Neural cell (in vitro differentiated cells): ENCODE data around the gene CDH4. TPM values are rescaled to one million over a fixed set of nuclear protein-coding genes. Genes with fewer than 3 reads are reported as not detected.

Source experiments
- H2AFZ ChIP-seq: fragments of 200-600, 300-800 bp; sonication (generic), shearing (Covaris generic); 2 replicates; pipeline ENCODE4 v1.6.0; 2014; ENCODE audit warnings: low read depth, mild to moderate bottlenecking, antibody characterized with exemption, low read length, moderate library complexity
- H3F3A ChIP-seq: fragments of 200-600 bp; shearing (Covaris generic); 2 replicates; pipeline ENCODE4 v1.6.1; 2016; ENCODE audit warnings: mild to moderate bottlenecking, moderate library complexity, mixed read lengths, antibody characterized with exemption, low read length; ENCODE audit not compliant: insufficient read depth, poor library complexity, severe bottlenecking
- H3K27ac ChIP-seq: fragments of 200-600, 300-800 bp; sonication (generic), shearing (Covaris generic); 2 replicates; pipeline ENCODE4 v1.5.1; 2014; ENCODE audit warnings: mild to moderate bottlenecking, low read length, moderate library complexity
- H3K27me3 ChIP-seq: fragments of 300-800, 200-600 bp; sonication (generic), shearing (Covaris generic); 2 replicates; pipeline ENCODE4 v1.6.0; 2014; ENCODE audit warnings: mild to moderate bottlenecking, low read depth, low read length, moderate library complexity; ENCODE audit not compliant: insufficient read depth
- H3K36me3 ChIP-seq: fragments of 300-800, 200-600 bp; sonication (generic), shearing (Covaris generic); 2 replicates; pipeline ENCODE4 v1.5.1; 2014; ENCODE audit warnings: mild to moderate bottlenecking, antibody characterized with exemption, low read length, moderate library complexity; ENCODE audit not compliant: insufficient read depth
- H3K4me2 ChIP-seq: fragments of 300-800, 200-600 bp; sonication (generic), shearing (Covaris generic); 2 replicates; pipeline ENCODE4 v1.6.0; 2014; ENCODE audit warnings: mild to moderate bottlenecking, low read length
- H3K4me3 ChIP-seq: fragments of 300-800, 200-600 bp; sonication (generic), shearing (Covaris generic); 2 replicates; pipeline ENCODE4 v1.5.1; 2014; ENCODE audit warnings: mild to moderate bottlenecking, low read length, moderate library complexity
- H3K79me2 ChIP-seq: fragments of 200-600 bp; shearing (Covaris generic); replicated peaks from 2 replicates; pipeline ENCODE4 v1.6.0; 2014; ENCODE audit warnings: mild to moderate bottlenecking, low read length, moderate library complexity; ENCODE audit not compliant: insufficient read depth
- H3K9ac ChIP-seq: fragments of 300-800, 200-600 bp; sonication (generic), shearing (Covaris generic); 2 replicates; pipeline ENCODE4 v1.6.1; 2016; ENCODE audit warnings: mild to moderate bottlenecking, low read length, mixed read lengths
- H3K9me2 ChIP-seq: fragments of 200-600 bp; shearing (Covaris generic); 2 replicates; pipeline ENCODE4 v1.6.1; 2016; ENCODE audit warnings: mild to moderate bottlenecking, low read length, mixed read lengths; ENCODE audit not compliant: insufficient read depth
- H3K9me3 ChIP-seq: fragments of 200-600, 300-800 bp; sonication (generic), shearing (Covaris generic); 2 replicates; pipeline ENCODE4 v1.6.1; 2016; ENCODE audit warnings: mild to moderate bottlenecking, mixed run types, low read length, moderate library complexity, mixed read lengths
- H4K20me1 ChIP-seq: fragments of 200-600 bp; shearing (Covaris generic); 2 replicates; pipeline ENCODE4 v1.6.1; 2016; ENCODE audit warnings: mild to moderate bottlenecking, mixed run types; ENCODE audit not compliant: insufficient read depth
- EP300 ChIP-seq: fragments of 450-650 bp; conservative IDR thresholded peaks from 2 replicates; pipeline ENCODE4 v1.6.1; 2014; ENCODE audit warnings: antibody characterized with exemption, mild to moderate bottlenecking, moderate library complexity; ENCODE audit not compliant: poor library complexity, severe bottlenecking
- EZH2 ChIP-seq: fragments of 200-600, 300-800 bp; shearing (Covaris generic), sonication (generic); IDR thresholded peaks from 2 replicates; pipeline ENCODE4 v1.6.1; 2014; ENCODE audit warnings: antibody characterized with exemption, low read length, borderline replicate concordance, mild to moderate bottlenecking; ENCODE audit not compliant: insufficient read depth, poor library complexity, severe bottlenecking
- MXI1 ChIP-seq: fragments of 450-650 bp; conservative IDR thresholded peaks from 2 replicates; pipeline ENCODE4 v1.6.1; 2014; ENCODE audit warnings: antibody characterized with exemption, mild to moderate bottlenecking; ENCODE audit not compliant: poor library complexity, severe bottlenecking
- POLR2AphosphoS5 ChIP-seq: IDR thresholded peaks from 2 replicates; pipeline ENCODE4 v1.6.1; 2012
- RAD21 ChIP-seq: fragments of 450-650 bp; conservative IDR thresholded peaks from 2 replicates; pipeline ENCODE4 v1.6.1; 2014; ENCODE audit warnings: antibody characterized with exemption, mild to moderate bottlenecking, moderate library complexity
- SMC3 ChIP-seq: fragments of 450-650 bp; conservative IDR thresholded peaks from 2 replicates; pipeline ENCODE4 v1.6.1; 2014; ENCODE audit warnings: antibody characterized with exemption, mild to moderate bottlenecking, moderate library complexity; ENCODE audit not compliant: poor library complexity
- TAF1 ChIP-seq: IDR thresholded peaks from 2 replicates; pipeline ENCODE4 v1.6.1; 2012; ENCODE audit warnings: low read depth
- polyA plus RNA-seq: library from polyadenylated mRNA; depleted of rRNA; stranded (reverse); fragments of >200 nt; gene quantifications from 2 replicates; pipeline ENCODE4 v1.2.3, GENCODE V29; 2014
- TF ChIP-seq, protein P1 (sequence below): fragments of 450-650 bp; IDR thresholded peaks from 2 replicates; pipeline ENCODE4 v1.5.1; 2014; ENCODE audit warnings: antibody characterized with exemption, mild to moderate bottlenecking, moderate library complexity; ENCODE audit not compliant: poor library complexity, severe bottlenecking
- TF ChIP-seq, protein P2 (sequence below): IDR thresholded peaks from 2 replicates; pipeline ENCODE4 v1.6.1; 2012; ENCODE audit warnings: borderline replicate concordance

The CDH4 gene
- polyA plus RNA-seq, 1 donor from 2014 or later, result 24.6 TPM

DNA sequence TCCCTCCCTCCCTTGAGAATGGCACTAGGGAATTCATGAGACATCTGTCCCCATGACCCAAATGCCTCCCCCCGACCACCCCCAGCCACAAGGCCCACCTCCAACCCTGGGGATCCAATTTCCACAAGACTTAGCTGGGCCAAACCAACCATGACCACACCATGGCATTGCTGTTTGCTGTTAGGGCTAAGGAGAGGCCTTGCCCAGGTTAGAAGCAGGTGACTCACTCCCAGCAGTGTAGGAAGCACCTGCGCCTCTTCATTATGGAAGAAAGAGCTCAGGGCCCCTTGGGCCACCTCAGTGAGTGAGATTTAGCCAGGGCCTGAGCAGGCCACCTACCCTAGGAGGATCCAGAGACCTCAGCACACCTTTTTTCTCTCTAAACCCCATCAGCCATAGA lies 475.7 kb downstream of the CDH4 start:
- H3K9ac ChIP-seq, result no peak overlapping the region
- H2AFZ ChIP-seq, result no peak overlapping the region
- no peak overlapping the region for H3K4me3 ChIP-seq
- H3K9me3 ChIP-seq, result no peaks in the 10 kb centered on the region
- H3K79me2 ChIP-seq, result no peaks in the 10 kb centered on the region
- no peak overlapping the region for H3K27ac ChIP-seq
- TF ChIP-seq, protein P1, sequence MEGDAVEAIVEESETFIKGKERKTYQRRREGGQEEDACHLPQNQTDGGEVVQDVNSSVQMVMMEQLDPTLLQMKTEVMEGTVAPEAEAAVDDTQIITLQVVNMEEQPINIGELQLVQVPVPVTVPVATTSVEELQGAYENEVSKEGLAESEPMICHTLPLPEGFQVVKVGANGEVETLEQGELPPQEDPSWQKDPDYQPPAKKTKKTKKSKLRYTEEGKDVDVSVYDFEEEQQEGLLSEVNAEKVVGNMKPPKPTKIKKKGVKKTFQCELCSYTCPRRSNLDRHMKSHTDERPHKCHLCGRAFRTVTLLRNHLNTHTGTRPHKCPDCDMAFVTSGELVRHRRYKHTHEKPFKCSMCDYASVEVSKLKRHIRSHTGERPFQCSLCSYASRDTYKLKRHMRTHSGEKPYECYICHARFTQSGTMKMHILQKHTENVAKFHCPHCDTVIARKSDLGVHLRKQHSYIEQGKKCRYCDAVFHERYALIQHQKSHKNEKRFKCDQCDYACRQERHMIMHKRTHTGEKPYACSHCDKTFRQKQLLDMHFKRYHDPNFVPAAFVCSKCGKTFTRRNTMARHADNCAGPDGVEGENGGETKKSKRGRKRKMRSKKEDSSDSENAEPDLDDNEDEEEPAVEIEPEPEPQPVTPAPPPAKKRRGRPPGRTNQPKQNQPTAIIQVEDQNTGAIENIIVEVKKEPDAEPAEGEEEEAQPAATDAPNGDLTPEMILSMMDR, result no peak
- TF ChIP-seq MXI1, result no peak
- TF ChIP-seq POLR2AphosphoS5, result no peak
- H3K36me3 ChIP-seq, result peaks cover 5% of the 10 kb centered on the region
- H4K20me1 ChIP-seq, result no peaks in the 10 kb centered on the region
- H3K4me2 ChIP-seq, result no peak overlapping the region
- H3K9me2 ChIP-seq, result no peaks in the 10 kb centered on the region
- no peaks in the 10 kb centered on the region for H3K27me3 ChIP-seq
- H3F3A ChIP-seq, result no peaks in the 10 kb centered on the region

DNA sequence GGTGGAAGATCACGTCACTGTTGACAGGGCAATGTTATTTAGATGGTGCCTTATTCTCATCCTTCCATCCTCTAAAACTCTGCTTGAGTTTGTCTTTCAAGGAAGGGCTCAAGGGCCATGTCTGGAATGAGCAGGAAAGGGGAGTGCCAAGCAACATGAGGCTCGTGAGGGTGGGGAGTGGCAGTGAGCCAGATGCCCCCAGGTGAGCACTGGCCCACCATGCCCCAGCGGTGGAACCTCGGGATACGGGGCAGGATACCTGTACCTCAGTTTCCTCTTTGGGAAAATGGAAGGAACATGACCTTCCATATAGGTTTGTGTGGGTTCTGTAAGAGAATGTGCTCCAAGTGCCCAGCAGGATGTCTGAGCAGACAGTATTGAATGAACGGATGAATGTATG lies 476.3 kb downstream of the CDH4 start:
- TF ChIP-seq, protein P1, result no peak
- TF ChIP-seq MXI1, result no peak
- TF ChIP-seq POLR2AphosphoS5, result no peak
- no peak for TF ChIP-seq EZH2
- TF ChIP-seq EP300, result no peak
- TF ChIP-seq TAF1, result no peak
- TF ChIP-seq RAD21, result no peak
- TF ChIP-seq, protein P2, sequence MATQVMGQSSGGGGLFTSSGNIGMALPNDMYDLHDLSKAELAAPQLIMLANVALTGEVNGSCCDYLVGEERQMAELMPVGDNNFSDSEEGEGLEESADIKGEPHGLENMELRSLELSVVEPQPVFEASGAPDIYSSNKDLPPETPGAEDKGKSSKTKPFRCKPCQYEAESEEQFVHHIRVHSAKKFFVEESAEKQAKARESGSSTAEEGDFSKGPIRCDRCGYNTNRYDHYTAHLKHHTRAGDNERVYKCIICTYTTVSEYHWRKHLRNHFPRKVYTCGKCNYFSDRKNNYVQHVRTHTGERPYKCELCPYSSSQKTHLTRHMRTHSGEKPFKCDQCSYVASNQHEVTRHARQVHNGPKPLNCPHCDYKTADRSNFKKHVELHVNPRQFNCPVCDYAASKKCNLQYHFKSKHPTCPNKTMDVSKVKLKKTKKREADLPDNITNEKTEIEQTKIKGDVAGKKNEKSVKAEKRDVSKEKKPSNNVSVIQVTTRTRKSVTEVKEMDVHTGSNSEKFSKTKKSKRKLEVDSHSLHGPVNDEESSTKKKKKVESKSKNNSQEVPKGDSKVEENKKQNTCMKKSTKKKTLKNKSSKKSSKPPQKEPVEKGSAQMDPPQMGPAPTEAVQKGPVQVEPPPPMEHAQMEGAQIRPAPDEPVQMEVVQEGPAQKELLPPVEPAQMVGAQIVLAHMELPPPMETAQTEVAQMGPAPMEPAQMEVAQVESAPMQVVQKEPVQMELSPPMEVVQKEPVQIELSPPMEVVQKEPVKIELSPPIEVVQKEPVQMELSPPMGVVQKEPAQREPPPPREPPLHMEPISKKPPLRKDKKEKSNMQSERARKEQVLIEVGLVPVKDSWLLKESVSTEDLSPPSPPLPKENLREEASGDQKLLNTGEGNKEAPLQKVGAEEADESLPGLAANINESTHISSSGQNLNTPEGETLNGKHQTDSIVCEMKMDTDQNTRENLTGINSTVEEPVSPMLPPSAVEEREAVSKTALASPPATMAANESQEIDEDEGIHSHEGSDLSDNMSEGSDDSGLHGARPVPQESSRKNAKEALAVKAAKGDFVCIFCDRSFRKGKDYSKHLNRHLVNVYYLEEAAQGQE, result no peak
- no peak for TF ChIP-seq SMC3

More for the DNA sequence above, 476.3 kb downstream of the CDH4 start:
- Histone ChIP-seq H3K79me2 (no peaks in the 10 kb centered on the region), H3K36me3 (peaks cover 5% of the 10 kb centered on the region), H3F3A (no peaks in the 10 kb centered on the region), H3K9me3 (no peaks in the 10 kb centered on the region), H4K20me1 (no peaks in the 10 kb centered on the region), H3K9ac (no peak overlapping the region), H2AFZ (no peak overlapping the region), H3K4me2 (no peak overlapping the region), H3K27me3 (no peaks in the 10 kb centered on the region), H3K27ac (no peak overlapping the region), H3K4me3 (no peak overlapping the region), H3K9me2 (no peaks in the 10 kb centered on the region)
